HG03025 (cell line): ENCODE results near the gene DEGS1.
"Not testable (repeated sequence)": the region's sequence is repeated elsewhere in the genome, so short reads cannot be mapped to it uniquely, and the experiment has no call there.

Experiments used
- ATAC-seq: cut with Tn5 transposase; IDR thresholded peaks from one replicate; pipeline ENCODE4 v1.9.1; 2021; ENCODE audit warnings: mild to moderate bottlenecking, moderate library complexity; ENCODE audit not compliant: unreplicated experiment, low FRiP score

Gene DEGS1

GRCh38 chr1:224178894-224179293 is 4.1 kb upstream of the DEGS1 start:
- ATAC-seq, result no peak

GRCh38 chr1:224180783-224181452 is 2.1 kb upstream of the DEGS1 start:
- ATAC-seq, result no peak

GRCh38 chr1:224181453-224181810 is 1.6 kb upstream of the DEGS1 start:
- ATAC-seq, result no peak

GRCh38 chr1:224182057-224182865 is 779 bp upstream of the DEGS1 start:
- ATAC-seq, result peak; percentile 30

GRCh38 chr1:224183591-224184312 is 712 bp downstream of the DEGS1 start:
- peak; percentile 48 for ATAC-seq

GRCh38 chr1:224185208-224185607 is 2.2 kb downstream of the DEGS1 start:
- ATAC-seq, result no peak

GRCh38 chr1:224188286-224188685 is 5.2 kb downstream of the DEGS1 start:
- ATAC-seq, result no peak

- no peak for ATAC-seq
Observed at GRCh38 chr1:224189561-224189960, 6.5 kb downstream of the DEGS1 start.

- no peak for ATAC-seq
Observed at GRCh38 chr1:224192082-224192788, 9.2 kb downstream of the DEGS1 start.

GRCh38 chr1:224193319-224193966 is 10.4 kb downstream of the DEGS1 start:
- ATAC-seq, result no peak

- no peak for ATAC-seq
Observed at GRCh38 chr1:224196813-224197600, 14.0 kb downstream of the DEGS1 start.

- no peak for ATAC-seq
Observed at GRCh38 chr1:224198572-224198971, 15.5 kb downstream of the DEGS1 start.

- no peak for ATAC-seq
Observed at GRCh38 chr1:224199679-224200078, 16.6 kb downstream of the DEGS1 start.

- no peak for ATAC-seq
Observed at GRCh38 chr1:224201383-224201782, 18.3 kb downstream of the DEGS1 start.

GRCh38 chr1:224201853-224202252 is 18.8 kb downstream of the DEGS1 start:
- no peak for ATAC-seq

GRCh38 chr1:224203243-224204016 is 20.4 kb downstream of the DEGS1 start:
- peak; percentile 48 for ATAC-seq

GRCh38 chr1:224205438-224205840 is 22.4 kb downstream of the DEGS1 start:
- ATAC-seq, result no peak

GRCh38 chr1:224205931-224206538 is 23.0 kb downstream of the DEGS1 start:
- not testable (repeated sequence) for ATAC-seq
